ENCODE results near the gene IGHMBP2. TPM values are rescaled to one million over a fixed set of nuclear protein-coding genes. Genes with fewer than 3 reads are reported as not detected.

IGHMBP2 gene
- total RNA-seq, 1 experiment from 2014 or later, result 24.0 TPM

DNA sequence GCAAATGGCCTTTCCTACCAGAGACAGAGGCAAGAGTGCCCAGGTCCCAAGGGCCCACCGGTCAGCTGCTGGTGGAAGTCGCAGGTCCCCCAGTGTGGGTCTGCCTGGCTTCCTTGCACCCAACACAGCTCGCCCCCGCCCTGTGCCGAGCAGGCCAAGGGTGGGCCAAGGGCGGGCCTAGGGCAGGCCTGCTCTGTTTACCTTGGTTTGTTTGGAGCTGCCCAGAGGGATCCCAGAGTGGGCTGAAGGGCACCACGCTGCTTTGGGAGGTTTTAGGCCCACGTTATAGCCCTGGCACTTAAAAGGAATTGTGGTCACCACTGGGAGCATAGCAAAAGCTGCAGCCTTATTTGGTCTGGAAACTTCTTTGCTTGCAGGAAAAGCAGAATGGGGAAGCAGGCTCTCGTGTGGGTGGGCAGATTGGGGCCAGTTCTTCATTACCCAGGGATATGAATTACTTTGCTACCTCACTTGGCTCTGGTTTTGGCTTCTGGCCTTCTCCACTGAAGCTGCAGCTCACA, 39.1 kb downstream of the IGHMBP2 start:
- Histone ChIP-seq H3K23ac (ENCODE audit: insufficient read length, low read depth, low read length) (no peak overlapping the region), H3K9ac (ENCODE audit: extremely low read depth, insufficient read length, low read length) (no peak overlapping the region), H4K5ac (ENCODE audit: insufficient read length, low read depth, low read length) (no peak overlapping the region), H2BK5ac (ENCODE audit: insufficient read length, low read length) (no peak overlapping the region), H3K18ac (ENCODE audit: insufficient read length, low read depth, low read length) (no peak overlapping the region), H3K4me1 (ENCODE audit: insufficient read depth, low read length) (no peaks in the 10 kb centered on the region), H4K91ac (ENCODE audit: insufficient read length, low read depth, low read length) (no peak overlapping the region), H2BK20ac (ENCODE audit: low read depth, low read length, poor library complexity, severe bottlenecking) (no peak overlapping the region), H3K79me1 (ENCODE audit: insufficient read depth, low read depth, low read length, poor library complexity, severe bottlenecking) (no peaks in the 10 kb centered on the region), H2AK5ac (ENCODE audit: insufficient read length, low read length) (no peak overlapping the region), H3K27me3 (ENCODE audit: insufficient read depth, low read length) (no peaks in the 10 kb centered on the region), H3T11ph (ENCODE audit: low read length) (no peak overlapping the region), H3K23me2 (ENCODE audit: insufficient read length, low read depth, low read length, poor library complexity, severe bottlenecking) (no peaks in the 10 kb centered on the region), H3K56ac (ENCODE audit: insufficient read length, low read depth, low read length) (no peak overlapping the region), H4K20me1 (ENCODE audit: control insufficient read depth, insufficient read depth, insufficient read length) (no peaks in the 10 kb centered on the region), H2AFZ (ENCODE audit: low read length) (no peak overlapping the region), H3K27ac (ENCODE audit: insufficient read length, low read depth, low read length) (no peak overlapping the region), H3K79me2 (ENCODE audit: insufficient read depth, low read length) (no peaks in the 10 kb centered on the region), H2BK120ac (ENCODE audit: low read depth, low read length, poor library complexity, severe bottlenecking) (no peak overlapping the region), H3K9me3 (ENCODE audit: control insufficient read depth, low read depth, low read length) (no peaks in the 10 kb centered on the region), H2BK15ac (ENCODE audit: low read depth, low read length) (no peak overlapping the region), H3K4me2 (ENCODE audit: insufficient read depth, insufficient read length, low read length) (no peak overlapping the region), H3K14ac (ENCODE audit: insufficient read depth, low read length) (no peak overlapping the region), H3K4ac (ENCODE audit: low read depth, low read length) (no peak overlapping the region), H2BK12ac (ENCODE audit: insufficient read length, low read depth, low read length) (no peak overlapping the region), H4K8ac (replicated peaks; ENCODE audit: insufficient read length, low read depth, low read length) (no peak overlapping the region)
- no peak for DNase-seq
- H3K9me3 Mint-ChIP-seq, result no peaks in the 10 kb centered on the region
- H3K4me1 Mint-ChIP-seq, result peaks cover 9 to 11% of the 10 kb centered on the region in 2 experiments
- no peak overlapping the region for H3K4me3 Mint-ChIP-seq
- H3K27ac Mint-ChIP-seq, result peak overlapping the region in 2 of 3 experiments; percentile 48 to 92; a peak in 3 of 7 replicates
- no CpG with 5 or more reads among the region's 9 CpGs for whole genome bisulfite sequencing (ENCODE audit: extremely low coverage, insufficient read length, low lambda C conversion rate)
- H3K36me3 Mint-ChIP-seq (ENCODE audit: insufficient read depth in 1 of 3, low read depth in 3 of 3), result peaks cover 0 to 19% (median 17%) of the 10 kb centered on the region in 3 experiments; a peak in 5 of 7 replicates
- H3K27me3 Mint-ChIP-seq (ENCODE audit: low read depth), result no peaks in the 10 kb centered on the region; the same call in 1 of the 2 replicates
- TF ChIP-seq, protein P1, sequence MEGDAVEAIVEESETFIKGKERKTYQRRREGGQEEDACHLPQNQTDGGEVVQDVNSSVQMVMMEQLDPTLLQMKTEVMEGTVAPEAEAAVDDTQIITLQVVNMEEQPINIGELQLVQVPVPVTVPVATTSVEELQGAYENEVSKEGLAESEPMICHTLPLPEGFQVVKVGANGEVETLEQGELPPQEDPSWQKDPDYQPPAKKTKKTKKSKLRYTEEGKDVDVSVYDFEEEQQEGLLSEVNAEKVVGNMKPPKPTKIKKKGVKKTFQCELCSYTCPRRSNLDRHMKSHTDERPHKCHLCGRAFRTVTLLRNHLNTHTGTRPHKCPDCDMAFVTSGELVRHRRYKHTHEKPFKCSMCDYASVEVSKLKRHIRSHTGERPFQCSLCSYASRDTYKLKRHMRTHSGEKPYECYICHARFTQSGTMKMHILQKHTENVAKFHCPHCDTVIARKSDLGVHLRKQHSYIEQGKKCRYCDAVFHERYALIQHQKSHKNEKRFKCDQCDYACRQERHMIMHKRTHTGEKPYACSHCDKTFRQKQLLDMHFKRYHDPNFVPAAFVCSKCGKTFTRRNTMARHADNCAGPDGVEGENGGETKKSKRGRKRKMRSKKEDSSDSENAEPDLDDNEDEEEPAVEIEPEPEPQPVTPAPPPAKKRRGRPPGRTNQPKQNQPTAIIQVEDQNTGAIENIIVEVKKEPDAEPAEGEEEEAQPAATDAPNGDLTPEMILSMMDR (conservative IDR thresholded peaks at IDR 0.05), result no peak
